ENCODE data around the gene NPNT. TPM values are rescaled to one million over a fixed set of nuclear protein-coding genes. Genes with fewer than 3 reads are reported as not detected.
"Not testable (repeated sequence)": the region's sequence is repeated elsewhere in the genome, so short reads cannot be mapped to it uniquely, and the experiment has no call there.

The NPNT gene
- total RNA-seq (not detected), polyA plus RNA-seq (not detected), total RNA-seq (0 to 0.50 (median 0) reads per million in 6 experiments)

GRCh38 chr4:105894660-105895582 lies at the start of gene NPNT:
TSS of gene NPNT (plus strand) at chr4:105895471. CDS start at chr4:105895653, 182 bp downstream.
- DNase-seq: no peak
- Mint-ChIP-seq H3K4me3 (peak within 1 kb of the TSS in 2 of 10 donors; percentile 41 to 55), H3K36me3 (peaks cover 0 to 13% (median 0%) of the 10 kb centered on the region in 3 donors), H3K27me3 (peaks cover 54 to 85% (median 60%) of the 10 kb centered on the region in 5 donors), H3K27ac (no peak within 1 kb of the TSS), H3K4me1 (peaks cover 0 to 9% (median 3%) of the 10 kb centered on the region in 4 donors), H3K9me3 (peaks cover 0 to 9% (median 1%) of the 10 kb centered on the region in 9 donors)
- ATAC-seq: no peak
- POLR2A ChIA-PET: no interaction called here

GRCh38 chr4:105845559-105845958 lies 49.7 kb upstream of the NPNT start:
- Mint-ChIP-seq H3K4me1 (no peaks in the 10 kb centered on the region), H3K27ac (no peak overlapping the region), H3K27me3 (no peaks in the 10 kb centered on the region), H3K4me3 (no peak overlapping the region), H3K36me3 (peaks cover 5 to 35% (median 7%) of the 10 kb centered on the region in 3 donors), H3K9me3 (no peaks in the 10 kb centered on the region)
- POLR2A ChIA-PET: no interaction called here
- DNase-seq (no peak), ATAC-seq (no peak)

- DNase-seq, H3K4me3 Mint-ChIP-seq, H3K27ac Mint-ChIP-seq, H3K4me1 Mint-ChIP-seq, ATAC-seq, H3K27me3 Mint-ChIP-seq, POLR2A ChIA-PET: not testable (repeated sequence)
- Mint-ChIP-seq H3K9me3 (peaks cover 0 to 12% (median 5%) of the 10 kb centered on the region in 9 donors), H3K36me3 (peaks cover 5 to 32% (median 5%) of the 10 kb centered on the region in 3 donors)
Observed at GRCh38 chr4:105848359-105848758, 46.9 kb upstream of the NPNT start.

GRCh38 chr4:105851196-105851595 lies 44.1 kb upstream of the NPNT start:
- ATAC-seq (no peak), DNase-seq (no peak)
- Mint-ChIP-seq H3K4me1 (no peaks in the 10 kb centered on the region), H3K4me3 (no peak overlapping the region), H3K27me3 (no peaks in the 10 kb centered on the region), H3K9me3 (peaks cover 11 to 39% (median 23%) of the 10 kb centered on the region in 9 donors), H3K27ac (no peak overlapping the region), H3K36me3 (peaks cover 14 to 49% (median 21%) of the 10 kb centered on the region in 3 donors)
- POLR2A ChIA-PET: no interaction called here

GRCh38 chr4:105852230-105852629 lies 43.0 kb upstream of the NPNT start:
- DNase-seq, ATAC-seq, H3K4me1 Mint-ChIP-seq, POLR2A ChIA-PET, H3K27ac Mint-ChIP-seq, H3K4me3 Mint-ChIP-seq, H3K27me3 Mint-ChIP-seq: not testable (repeated sequence)
- Mint-ChIP-seq H3K9me3 (peaks cover 16 to 49% (median 32%) of the 10 kb centered on the region in 9 donors), H3K36me3 (peaks cover 17 to 58% (median 32%) of the 10 kb centered on the region in 3 donors)

GRCh38 chr4:105858466-105859040 lies 36.7 kb upstream of the NPNT start:
- peaks cover 19 to 87% (median 49%) of the 10 kb centered on the region in 9 donors for H3K9me3 Mint-ChIP-seq
- POLR2A ChIA-PET: no interaction called here
- no peaks in the 10 kb centered on the region for H3K27me3 Mint-ChIP-seq
- peaks cover 20 to 47% (median 42%) of the 10 kb centered on the region in 3 donors for H3K36me3 Mint-ChIP-seq
- no peak for ATAC-seq
- peaks cover 0 to 2% (median 0%) of the 10 kb centered on the region in 4 donors for H3K4me1 Mint-ChIP-seq
- no peak for DNase-seq
- no peak overlapping the region for H3K27ac Mint-ChIP-seq
- H3K4me3 Mint-ChIP-seq: no peak overlapping the region

- Mint-ChIP-seq H3K27me3 (no peaks in the 10 kb centered on the region), H3K4me1 (peaks cover 0 to 2% (median 0%) of the 10 kb centered on the region in 4 donors), H3K4me3 (no peak overlapping the region), H3K9me3 (peaks cover 17 to 84% (median 54%) of the 10 kb centered on the region in 9 donors), H3K27ac (no peak overlapping the region), H3K36me3 (peaks cover 20 to 40% (median 35%) of the 10 kb centered on the region in 3 donors)
- no peak for DNase-seq
- ATAC-seq: no peak
- POLR2A ChIA-PET: no interaction called here
Observed at GRCh38 chr4:105859233-105859632, 36.0 kb upstream of the NPNT start.

GRCh38 chr4:105870963-105871362 lies 24.3 kb upstream of the NPNT start:
- Mint-ChIP-seq H3K27ac (no peak overlapping the region), H3K4me3 (no peak overlapping the region), H3K4me1 (no peaks in the 10 kb centered on the region), H3K27me3 (peaks cover 0 to 12% (median 4%) of the 10 kb centered on the region in 5 donors), H3K9me3 (peaks cover 0 to 15% (median 4%) of the 10 kb centered on the region in 9 donors), H3K36me3 (no peaks in the 10 kb centered on the region)
- DNase-seq (no peak), ATAC-seq (no peak)
- POLR2A ChIA-PET: no interaction called here

- no peaks in the 10 kb centered on the region for H3K4me1 Mint-ChIP-seq
- POLR2A ChIA-PET: no interaction called here
- no peak overlapping the region for H3K27ac Mint-ChIP-seq
Observed at GRCh38 chr4:105871997-105872396, 23.3 kb upstream of the NPNT start.

GRCh38 chr4:105875233-105875632 lies 20.0 kb upstream of the NPNT start:
- H3K27ac Mint-ChIP-seq: no peak overlapping the region
- no peaks in the 10 kb centered on the region for H3K4me1 Mint-ChIP-seq
- ATAC-seq (no peak), DNase-seq (no peak)
- POLR2A ChIA-PET: no interaction called here
- no peaks in the 10 kb centered on the region for H3K36me3 Mint-ChIP-seq
- no peaks in the 10 kb centered on the region for H3K9me3 Mint-ChIP-seq
- no peak overlapping the region for H3K4me3 Mint-ChIP-seq
- H3K27me3 Mint-ChIP-seq: peaks cover 2 to 22% (median 5%) of the 10 kb centered on the region in 5 donors

More at GRCh38 chr4:105871997-105872396, 23.3 kb upstream of the NPNT start:
- DNase-seq: no peak
- Mint-ChIP-seq H3K36me3 (no peaks in the 10 kb centered on the region), H3K9me3 (peaks cover 0 to 6% (median 0%) of the 10 kb centered on the region in 9 donors), H3K27me3 (peaks cover 0 to 12% (median 4%) of the 10 kb centered on the region in 5 donors), H3K4me3 (no peak overlapping the region)
- no peak for ATAC-seq

GRCh38 chr4:105878668-105879067 lies 16.6 kb upstream of the NPNT start:
- no peak for DNase-seq
- ATAC-seq: no peak
- H3K4me1 Mint-ChIP-seq: no peaks in the 10 kb centered on the region
- no peaks in the 10 kb centered on the region for H3K36me3 Mint-ChIP-seq
- H3K27ac Mint-ChIP-seq: no peak overlapping the region
- POLR2A ChIA-PET: no interaction called here
- H3K4me3 Mint-ChIP-seq: no peak overlapping the region
- peaks cover 0 to 6% (median 0%) of the 10 kb centered on the region in 9 donors for H3K9me3 Mint-ChIP-seq
- H3K27me3 Mint-ChIP-seq: peaks cover 2 to 21% (median 11%) of the 10 kb centered on the region in 5 donors

GRCh38 chr4:105887508-105887907 lies 7.8 kb upstream of the NPNT start:
- Mint-ChIP-seq H3K36me3 (peaks cover 0 to 3% (median 0%) of the 10 kb centered on the region in 3 donors), H3K9me3 (peaks cover 0 to 21% (median 12%) of the 10 kb centered on the region in 9 donors), H3K27me3 (peaks cover 6 to 26% (median 17%) of the 10 kb centered on the region in 5 donors), H3K4me1 (no peaks in the 10 kb centered on the region), H3K4me3 (no peak overlapping the region), H3K27ac (no peak overlapping the region)
- POLR2A ChIA-PET: no interaction called here
- DNase-seq: no peak
- no peak for ATAC-seq

All from naive thymus-derived CD8-positive, alpha-beta T cell (primary cell).